HK-2 (cell line): ENCODE data around the gene IL11.

ENCODE experiments used
- DNase-seq: peaks from one replicate; pipeline ENCODE4 v3.0.0-alpha.2; 2018; ENCODE audit not compliant: unreplicated experiment

Gene IL11

DNA sequence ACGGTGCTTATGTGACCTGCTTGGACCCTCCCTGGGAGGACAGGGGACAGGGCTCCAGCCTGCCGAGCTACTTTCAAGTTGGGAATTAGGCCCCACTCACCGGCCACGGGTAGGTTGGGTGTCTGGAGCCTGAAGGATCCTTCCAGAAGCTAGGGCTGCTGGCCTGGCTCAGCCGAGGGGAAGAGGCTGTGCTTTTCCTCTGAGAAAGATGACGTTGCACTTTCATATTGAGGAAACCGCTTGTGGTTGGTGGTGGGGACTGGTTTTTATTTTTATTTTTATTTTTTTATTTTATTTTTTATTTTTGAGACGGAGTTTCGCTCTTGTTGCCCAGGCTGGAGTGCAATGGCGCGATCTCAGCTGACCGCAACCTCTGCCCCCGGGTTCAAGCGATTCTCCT is 45.1 kb downstream of the IL11 start, which contains the start of gene TMEM150B:
TSS of gene TMEM150B (minus strand) at position 170 of the 400 bp plus-strand sequence. CDS start 4,305 bp downstream, outside the sequence.
- no peak for DNase-seq

- no peak for DNase-seq
These were observed 45.6 kb downstream of the IL11 start for GRCh38 chr19:55324662-55325061.

GRCh38 chr19:55322204-55322885 is 47.9 kb downstream of the IL11 start:
- DNase-seq = no peak

DNA sequence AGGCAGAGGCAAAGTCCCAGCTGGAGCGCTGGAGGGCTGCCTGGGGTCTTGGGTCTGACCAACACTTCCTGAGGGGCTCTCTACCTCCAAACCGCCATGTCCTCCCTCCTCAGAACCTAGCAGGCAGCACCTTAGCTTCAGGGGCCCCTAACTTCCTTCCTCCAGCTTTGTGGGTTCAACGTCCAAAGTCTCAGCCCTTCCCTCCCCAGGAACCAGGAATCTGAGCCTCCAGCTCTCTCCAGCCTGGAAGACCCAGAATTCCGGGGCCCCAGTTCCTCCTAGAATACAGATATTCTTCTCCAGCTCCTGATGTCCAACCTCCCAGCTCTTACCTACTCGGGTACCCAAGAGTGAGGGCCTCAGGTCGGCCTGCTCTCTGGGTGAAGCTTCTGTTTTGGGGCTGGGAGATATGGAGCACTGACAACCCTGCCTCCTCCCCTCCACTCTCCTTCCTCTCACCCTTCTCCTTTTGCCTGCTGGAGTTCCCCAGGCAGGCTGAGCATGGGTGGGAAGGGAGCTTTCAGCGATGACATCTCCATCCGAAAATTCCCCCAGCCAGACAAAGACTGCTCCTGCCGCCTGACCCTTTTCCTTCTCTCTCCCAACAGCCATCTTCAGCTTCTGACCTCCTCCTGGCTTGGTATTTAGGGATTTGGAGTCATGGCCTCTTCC is 48.7 kb downstream of the IL11 start:
- no peak for DNase-seq

DNA sequence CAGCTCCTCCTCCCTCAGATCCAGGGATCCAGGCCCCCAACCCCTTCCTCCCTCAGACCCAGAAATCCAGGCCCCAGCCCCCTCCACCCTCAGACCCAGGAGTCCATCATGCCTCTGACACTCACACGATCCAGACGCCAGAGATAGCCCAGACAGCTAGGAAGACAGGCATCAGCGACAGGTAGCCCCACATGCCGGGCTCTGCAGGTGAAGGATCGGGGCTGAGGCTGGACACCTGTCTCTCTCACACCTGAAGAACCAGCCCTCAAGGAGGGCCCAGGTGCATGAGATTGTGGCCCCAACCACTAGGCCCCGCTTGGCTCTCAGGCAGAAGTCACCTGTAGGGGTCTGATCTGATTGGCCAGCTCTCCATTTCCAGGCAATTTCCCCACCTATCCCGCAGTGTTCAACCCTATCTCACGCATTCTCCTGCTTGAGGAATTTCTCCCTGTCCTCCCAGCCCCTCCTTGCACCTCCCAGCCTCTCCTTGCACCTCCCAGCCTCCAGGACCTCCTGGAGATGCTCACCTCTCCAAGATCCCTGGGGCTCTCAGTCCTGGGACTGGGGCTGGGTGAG is 49.3 kb downstream of the IL11 start:
- DNase-seq = no peak

DNA sequence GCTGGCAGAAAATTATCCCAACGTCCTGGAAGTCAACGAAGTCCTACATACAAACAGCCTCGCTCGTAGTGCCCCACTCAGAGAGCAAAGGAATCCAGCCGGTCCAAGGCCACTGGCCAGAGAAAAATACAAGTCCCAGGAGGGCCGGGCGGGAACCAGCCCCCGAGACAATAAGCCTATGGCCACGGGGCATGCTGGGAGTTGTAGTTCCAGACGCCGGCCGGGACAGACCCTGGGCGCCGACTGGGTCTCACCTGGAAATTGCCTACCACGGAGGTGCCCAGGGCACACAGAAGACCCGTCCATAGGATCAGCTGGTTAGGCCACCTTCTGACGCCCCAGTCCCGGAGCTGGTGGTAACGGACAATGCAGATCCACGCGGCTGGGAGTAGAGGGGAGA is 50.5 kb downstream of the IL11 start:
- DNase-seq = no peak

- DNase-seq = no peak
These were observed 53.6 kb downstream of the IL11 start for GRCh38 chr19:55316646-55317045.

DNA sequence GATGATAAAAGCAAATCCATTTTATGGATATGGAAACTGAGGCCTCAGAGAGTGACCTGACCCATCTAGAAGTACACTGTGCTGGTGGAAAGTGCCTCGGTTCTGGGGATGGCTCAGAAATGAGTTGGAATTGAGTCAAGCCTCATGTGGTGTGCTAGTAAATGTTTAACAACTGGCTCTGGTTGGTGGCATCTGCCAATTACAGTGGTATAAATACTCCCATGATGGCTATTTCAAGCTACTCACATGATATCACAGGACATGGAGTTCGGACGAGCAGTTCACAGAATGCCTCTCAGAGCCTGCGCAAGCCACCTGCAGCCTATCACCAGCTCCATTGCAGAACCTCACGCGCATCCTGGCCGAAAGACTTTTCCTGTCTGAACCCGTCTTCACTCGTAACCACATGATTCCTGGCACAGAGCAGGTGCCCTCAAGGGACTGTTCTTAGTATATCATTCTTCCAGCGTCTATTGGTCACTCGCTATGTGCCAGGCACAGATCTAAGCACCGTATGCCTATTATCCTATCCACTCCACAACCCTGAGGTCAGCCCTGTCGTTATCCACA is 54.2 kb downstream of the IL11 start:
- no peak for DNase-seq

GRCh38 chr19:55314396-55314795 is 55.9 kb downstream of the IL11 start:
- DNase-seq = no peak
